HG02885 (cell line): ENCODE data around the gene BICDL2.

Experiments
- ATAC-seq: cut with Tn5 transposase; IDR thresholded peaks from one replicate; pipeline ENCODE4 v1.9.1; 2021; ENCODE audit warnings: mild to moderate bottlenecking; ENCODE audit not compliant: unreplicated experiment, poor library complexity

Gene BICDL2

DNA sequence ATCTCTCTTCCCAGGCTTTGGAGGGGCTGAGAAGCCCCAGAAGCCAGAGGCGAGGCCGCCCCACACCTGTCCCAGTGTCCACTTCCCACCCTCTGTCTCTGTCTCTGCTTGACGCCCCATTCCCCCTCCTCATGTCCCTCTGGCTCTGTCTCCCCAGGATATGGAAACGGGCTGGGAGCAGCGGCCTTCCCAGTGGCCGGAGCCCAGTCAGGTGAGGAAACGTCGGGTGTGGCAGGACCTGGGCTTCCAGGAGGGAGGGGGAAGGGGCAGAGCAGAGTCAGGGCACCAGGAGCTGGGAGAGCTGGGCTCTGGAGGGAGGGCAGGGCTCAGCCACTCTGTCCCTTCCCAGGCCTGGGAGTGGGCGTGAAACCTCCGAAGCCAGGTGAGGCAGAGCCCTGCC, 45.9 kb downstream of the BICDL2 start:
- no peak for ATAC-seq

DNA sequence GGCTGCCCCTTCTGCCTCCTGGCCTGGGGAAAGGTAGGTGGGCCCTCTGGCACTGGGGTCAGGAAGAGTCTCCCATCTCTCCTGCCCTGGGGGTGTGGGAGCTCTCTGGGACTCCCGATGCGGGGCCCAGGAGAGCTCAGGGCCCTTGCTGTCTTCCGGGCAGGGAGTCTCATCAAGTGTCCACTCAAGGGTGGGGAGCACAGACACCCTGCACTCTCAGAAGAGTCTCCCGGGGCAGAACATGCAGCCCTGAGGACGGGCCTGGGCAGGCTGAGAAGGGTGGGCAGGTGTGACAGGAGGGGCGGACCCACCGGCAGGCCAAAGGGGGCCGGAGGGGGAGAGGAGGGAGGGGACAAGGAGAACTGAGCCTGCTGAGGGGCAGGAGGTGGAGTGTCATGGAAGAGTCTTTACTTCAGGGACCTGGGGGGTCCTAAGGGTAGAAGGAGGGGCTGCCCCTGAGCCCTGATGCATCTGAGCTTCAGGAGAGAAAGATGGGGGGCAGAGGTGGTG, 48.1 kb downstream of the BICDL2 start:
- no peak for ATAC-seq

DNA sequence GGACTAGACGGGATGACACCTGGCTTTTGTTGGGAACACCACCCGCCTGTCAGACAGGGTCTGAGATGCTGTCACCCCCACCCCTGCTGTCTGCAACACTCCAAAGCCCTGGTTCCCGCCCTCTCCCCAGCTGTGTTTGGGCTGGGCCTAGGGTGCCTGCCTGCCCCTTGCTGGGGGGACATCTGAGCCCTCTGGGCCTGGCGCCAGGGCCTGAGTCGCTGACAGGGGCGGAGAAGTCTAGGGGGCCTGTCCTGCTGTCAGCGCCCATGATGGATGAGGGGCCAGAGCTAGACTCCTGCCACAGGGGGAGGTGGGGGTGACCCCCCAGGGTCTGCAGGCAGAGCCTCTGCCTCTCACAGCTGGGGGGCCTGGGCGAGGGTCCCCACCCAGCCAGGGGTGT, 48.9 kb downstream of the BICDL2 start:
- no peak for ATAC-seq

DNA sequence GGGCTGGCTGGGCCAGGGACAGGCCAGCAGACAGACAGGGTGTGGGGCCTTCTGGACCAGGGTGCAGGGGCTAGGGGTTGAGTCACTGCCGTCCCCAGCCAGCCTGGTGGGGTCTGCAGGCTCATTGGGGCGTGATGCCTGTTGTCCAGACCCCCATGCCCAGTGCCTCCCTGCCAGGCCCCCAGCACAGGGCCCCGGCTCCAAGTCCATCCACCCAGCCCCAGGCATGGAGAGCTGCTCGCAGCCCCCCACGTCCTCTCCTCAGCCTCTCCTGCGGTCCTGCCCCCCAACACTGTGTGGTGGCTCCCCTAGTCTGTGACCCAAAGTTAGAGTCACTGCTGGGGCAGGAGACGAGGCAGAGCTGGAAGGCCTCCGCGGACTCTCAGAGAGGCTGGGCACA, 49.5 kb downstream of the BICDL2 start:
- no peak for ATAC-seq

DNA sequence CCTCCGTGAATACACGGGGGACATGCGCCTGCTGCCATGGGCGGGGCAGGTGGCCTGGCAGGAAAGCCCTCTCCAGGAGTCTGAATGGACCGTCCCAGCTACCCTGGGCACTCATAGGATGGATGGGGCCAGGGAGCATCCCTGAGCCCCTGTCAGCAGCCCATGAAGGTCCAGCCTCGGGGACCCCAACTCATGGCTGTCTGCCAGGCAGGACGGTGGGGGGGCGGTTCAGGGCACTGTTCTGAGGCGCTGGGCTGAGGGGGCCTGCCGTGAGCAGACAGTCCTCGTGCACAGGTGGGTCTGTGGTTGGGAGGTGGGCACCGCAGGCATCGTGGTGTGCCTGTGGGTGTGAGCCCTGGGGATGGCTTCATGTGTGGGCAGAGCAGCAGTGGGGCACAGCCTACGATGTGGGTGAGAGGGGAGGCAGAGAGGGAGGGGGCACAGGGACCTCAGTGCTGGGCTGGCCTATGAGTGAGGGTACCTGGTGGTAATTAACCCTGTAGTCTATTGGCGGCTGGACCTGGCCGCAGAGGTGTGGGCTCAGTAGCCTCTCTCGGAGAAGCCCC, 50.0 kb downstream of the BICDL2 start:
- ATAC-seq, result no peak

DNA sequence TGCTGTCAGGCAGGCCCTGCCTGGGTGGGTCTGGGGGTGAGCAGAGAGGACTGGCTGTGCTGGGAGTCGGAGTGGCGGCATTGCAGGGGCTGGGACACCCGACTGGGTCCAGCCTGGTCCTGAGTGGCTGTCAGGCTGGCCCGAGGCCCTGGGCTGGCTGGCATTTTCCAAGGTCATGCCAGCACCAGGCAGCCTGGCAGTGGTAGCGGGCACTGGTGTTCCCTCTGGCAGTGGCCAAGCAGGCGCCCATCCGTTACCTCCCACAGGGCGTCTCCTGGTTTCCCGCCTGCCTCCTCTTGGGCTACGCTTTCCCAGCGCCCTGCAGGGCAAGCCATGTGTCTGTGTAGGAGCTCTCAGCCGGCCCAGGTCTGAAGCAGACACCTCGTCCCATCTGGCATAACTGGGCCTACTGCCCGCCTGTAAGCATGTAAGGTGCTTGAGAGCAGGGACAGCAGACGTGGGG, 50.8 kb downstream of the BICDL2 start:
- ATAC-seq, result no peak

DNA sequence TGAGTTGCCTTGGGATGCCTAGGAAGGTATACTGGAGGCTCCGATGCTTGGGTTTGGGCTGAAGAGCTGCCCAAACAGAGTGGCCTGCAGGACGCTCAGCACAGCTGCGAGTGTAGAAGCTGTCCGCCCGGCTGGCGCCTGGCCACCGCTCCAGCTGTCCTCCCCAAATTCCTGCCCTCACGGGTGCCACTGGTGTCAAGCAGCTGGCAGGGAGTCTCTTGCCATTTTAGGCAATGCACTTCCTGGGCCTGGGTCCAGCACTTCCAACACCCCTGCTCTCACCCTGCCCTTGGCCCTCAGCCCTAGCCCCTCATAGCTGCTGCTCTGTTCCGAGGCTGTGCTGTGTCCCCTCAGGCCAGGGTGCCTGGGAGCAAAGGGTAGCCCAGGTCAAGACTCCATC, 51.3 kb downstream of the BICDL2 start:
- no peak for ATAC-seq

DNA sequence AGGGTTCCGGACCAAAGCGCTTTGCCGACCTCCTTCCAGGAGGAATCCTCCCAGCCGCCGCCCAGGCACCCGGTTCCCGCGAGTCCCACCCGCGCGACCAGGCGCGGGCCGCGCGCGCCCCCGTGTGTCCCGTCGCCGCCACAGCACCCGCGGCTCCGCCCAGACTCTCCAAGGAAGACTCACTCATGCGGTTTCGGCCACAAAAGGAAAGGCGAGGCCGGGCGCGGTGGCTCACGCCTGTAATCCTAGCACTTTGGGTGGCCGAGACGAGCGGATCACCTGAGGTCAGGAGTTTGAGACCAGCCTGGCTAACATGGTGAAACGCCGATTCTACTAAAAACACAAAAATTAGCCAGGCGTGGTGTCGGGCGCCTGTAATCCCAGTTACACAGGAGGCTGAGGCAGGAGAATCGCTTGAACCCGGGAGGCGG, 53.0 kb downstream of the BICDL2 start:
- ATAC-seq, result peak; percentile 39

DNA sequence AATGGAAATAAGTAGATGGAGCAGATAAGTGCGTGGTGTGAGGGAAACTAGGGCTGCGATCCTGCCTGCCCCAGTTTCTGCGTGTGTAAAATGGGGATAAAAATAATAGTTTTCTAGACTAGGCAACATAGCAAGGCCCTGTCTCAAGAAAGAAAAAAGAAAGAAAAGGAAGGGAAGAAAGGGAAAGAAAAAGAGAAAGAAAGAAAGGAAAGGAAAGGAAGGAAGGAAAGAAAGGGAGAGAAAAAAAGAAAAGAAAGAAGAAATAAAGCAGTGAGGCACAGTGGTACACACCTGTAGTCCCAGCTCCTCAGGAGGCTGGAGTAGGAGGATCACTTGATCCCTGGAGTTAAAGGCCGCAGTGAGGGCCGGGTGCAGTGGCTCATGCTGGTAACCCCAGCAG, 54.3 kb downstream of the BICDL2 start:
- ATAC-seq, result no peak

DNA sequence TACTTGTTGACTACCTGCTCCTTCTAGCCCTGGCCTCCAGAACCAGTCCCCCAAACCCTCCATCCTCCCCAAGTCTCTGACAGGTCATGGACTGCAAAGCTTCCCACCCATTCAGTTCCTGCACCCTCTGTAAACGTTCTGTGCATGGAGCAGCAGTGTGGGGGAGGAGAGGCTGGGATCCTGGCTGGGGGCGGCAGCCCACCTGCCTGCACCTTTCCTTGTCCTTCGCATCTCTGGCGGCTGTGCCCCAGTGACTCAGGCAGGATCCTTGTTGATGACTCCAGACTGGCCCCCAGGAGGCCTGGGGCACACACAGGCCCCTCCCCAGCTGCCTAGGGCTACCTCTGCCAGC, 54.9 kb downstream of the BICDL2 start:
- no peak for ATAC-seq

DNA sequence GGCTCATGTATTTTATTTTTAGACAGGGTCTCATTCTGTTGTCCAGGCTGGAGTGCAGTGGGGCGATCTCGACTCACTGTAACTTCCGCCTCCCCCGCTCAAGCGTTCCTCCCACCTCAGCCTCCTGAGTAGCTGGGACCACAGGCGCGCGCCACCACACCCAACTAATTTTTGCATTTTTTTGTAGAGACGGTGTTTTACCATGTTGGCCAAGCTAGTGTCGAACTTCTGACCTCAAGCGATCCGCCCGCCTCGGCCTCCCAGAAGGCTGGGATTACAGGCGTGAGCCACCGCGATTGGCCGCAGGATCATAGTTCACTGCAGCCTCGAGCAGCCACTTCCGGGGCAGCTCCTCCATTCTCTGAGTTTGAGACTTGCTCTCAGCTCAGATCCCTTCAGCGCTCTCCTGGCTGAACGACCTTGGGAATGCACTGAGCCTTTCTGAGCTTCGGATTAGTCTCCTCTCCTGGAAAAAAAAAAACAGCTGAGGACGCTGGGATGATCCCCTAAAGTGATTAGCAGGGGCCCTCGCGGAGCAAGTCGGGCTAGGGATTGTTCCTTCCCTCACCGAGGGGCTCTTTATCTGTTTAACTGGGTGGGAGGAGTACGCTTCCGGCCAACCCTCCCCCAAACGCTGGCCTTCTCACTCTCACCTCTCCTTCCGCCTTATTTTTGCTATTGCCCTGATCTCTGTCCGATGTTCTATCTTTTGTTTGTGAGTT, 55.4 kb downstream of the BICDL2 start:
- ATAC-seq, result no peak

DNA sequence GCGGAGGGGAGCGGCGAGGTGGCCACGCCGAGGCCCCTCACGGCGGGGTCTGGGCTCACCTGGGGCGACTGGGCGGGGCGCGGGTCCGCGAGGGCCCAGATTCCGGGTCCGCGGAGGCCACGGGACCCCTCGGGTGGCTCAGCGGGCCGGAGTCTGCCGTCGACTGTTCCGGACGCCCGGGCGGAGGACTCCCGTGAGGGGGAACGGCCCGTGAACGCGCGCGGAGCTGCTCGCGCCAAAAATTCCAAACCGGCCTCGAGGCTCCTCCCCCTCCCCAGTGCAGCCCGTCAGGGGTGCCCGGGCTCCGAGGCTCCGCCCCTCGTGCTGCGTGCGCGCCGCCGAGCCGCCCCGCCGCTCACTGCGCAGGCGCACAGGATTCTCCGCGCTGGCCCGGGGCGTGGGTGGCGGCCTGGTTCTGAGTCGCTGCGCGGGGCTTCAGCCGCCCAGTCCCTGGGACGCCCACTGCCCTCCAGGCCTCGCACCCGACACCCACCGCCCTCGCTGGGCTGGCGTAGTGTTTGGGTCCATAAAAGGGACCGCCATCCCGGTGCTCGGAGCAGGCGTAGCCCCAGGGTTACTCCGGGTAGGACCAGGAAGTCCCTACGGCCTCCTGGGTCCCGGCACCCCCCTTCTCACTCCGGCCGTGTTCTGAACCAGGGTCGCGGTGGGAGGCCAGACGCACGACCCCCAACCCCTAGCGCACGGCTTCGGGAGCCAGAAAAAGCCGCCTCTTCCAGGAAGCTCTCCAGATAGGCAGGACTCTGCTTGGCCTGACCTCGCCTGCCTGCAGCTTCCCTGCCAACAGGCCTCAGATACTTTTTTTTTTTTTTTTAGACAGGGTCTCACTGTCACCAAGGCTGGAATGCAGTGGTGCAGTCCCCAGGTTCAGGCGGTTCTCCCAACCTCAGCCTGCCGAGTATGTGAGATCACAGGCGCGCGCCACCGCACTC, 56.2 kb downstream of the BICDL2 start, which contains the start of gene PKMYT1:
Gene PKMYT1, minus strand, starts transcription at position 220 of the 950 bp plus-strand sequence. CDS start 789 bp downstream, outside the sequence.
- ATAC-seq, result peak; percentile 81

DNA sequence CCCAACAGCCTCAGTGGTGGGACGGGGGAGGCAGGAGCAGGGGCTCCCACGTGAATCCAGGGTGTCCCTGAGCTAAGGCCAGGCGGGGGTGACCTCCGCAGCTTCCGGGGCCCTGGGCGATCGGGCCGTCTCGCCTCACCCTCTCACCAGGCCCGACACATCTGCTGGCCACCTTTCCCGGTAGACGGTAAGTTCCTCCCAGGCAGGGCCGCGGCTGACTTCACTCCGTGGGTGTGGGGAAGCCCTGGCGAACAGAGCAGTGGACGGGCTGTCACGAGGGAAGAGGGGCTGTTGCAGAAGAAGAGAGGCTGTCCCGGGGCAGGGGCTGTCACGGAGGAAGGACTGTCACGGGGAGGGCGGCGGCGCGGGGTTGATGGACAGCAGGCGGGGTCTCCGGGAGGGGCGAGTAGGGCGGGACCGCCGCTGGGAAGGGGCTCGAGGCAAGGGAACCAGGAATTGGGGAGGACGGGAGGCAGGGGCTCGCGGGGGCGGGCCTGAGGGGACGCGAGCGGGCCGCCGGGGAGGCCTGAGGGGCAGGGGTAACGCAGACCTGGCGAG, 57.0 kb downstream of the BICDL2 start:
- ATAC-seq, result peak; percentile 9
